H1 (cell line): ENCODE results near the gene CAPN11. TPM values are rescaled to one million over a fixed set of nuclear protein-coding genes. Genes with fewer than 3 reads are reported as not detected.

ENCODE experiments used
- CTCF ChIA-PET: fragments of 300-600 bp; sonication (Branson Sonifier 250); formaldehyde crosslinking; loops from one replicate; lab custom pipeline; 2021; ENCODE audit not compliant: partially characterized antibody; lab: Charles Lee
- POLR2A ChIA-PET: fragments of 300-600 bp; sonication (Branson Sonifier 250); formaldehyde crosslinking; loops from one replicate; lab custom pipeline; 2021; ENCODE audit warnings: inconsistent platforms; ENCODE audit not compliant: partially characterized antibody; lab: Charles Lee
- DNase-seq, 2 experiments: peaks; one replicate each; pipeline versions ENCODE4 v3.0.0 to v3.0.0-alpha.2; 2010 to 2022; ENCODE audit warnings: low spot score in 2 of 2, low read depth in 1 of 2, mixed read lengths in 1 of 2
- FAIRE-seq: peaks from 2 replicates; lab custom pipeline; 2011; peaks lifted over from hg19 to GRCh38; lab: Jason Lieb, UNC
- H2AFZ ChIP-seq: 2 replicates; pipeline ENCODE4 v1.8.1; 2012; ENCODE audit warnings: low read length, inconsistent platforms
- H2AK5ac ChIP-seq: 2 replicates; pipeline ENCODE4 v1.6.1; 2013; ENCODE audit warnings: low read depth, low read length
- H2BK120ac ChIP-seq: replicated peaks from 2 replicates; pipeline ENCODE3; 2013; ENCODE audit warnings: low read depth, low read length, inconsistent platforms
- H2BK12ac ChIP-seq: 2 replicates; pipeline ENCODE4 v1.6.1; 2013; ENCODE audit warnings: low read depth, low read length
- H2BK15ac ChIP-seq: 2 replicates; pipeline ENCODE4 v1.6.1; 2013; ENCODE audit warnings: low read length
- H2BK20ac ChIP-seq: 2 replicates; pipeline ENCODE4 v1.6.1; 2013; ENCODE audit warnings: low read length
- H2BK5ac ChIP-seq: 2 replicates; pipeline ENCODE4 v1.6.1; 2013; ENCODE audit warnings: low read depth, low read length
- H3K14ac ChIP-seq: 2 replicates; pipeline ENCODE4 v1.6.1; 2013; ENCODE audit warnings: inconsistent platforms; ENCODE audit not compliant: insufficient read length
- H3K18ac ChIP-seq: 2 replicates; pipeline ENCODE4 v1.6.1; 2013; ENCODE audit warnings: low read length; ENCODE audit errors: extremely low read depth
- H3K23ac ChIP-seq: 2 replicates; pipeline ENCODE4 v1.6.1; 2013; ENCODE audit warnings: inconsistent platforms; ENCODE audit not compliant: insufficient read length
- H3K23me2 ChIP-seq: 2 replicates; pipeline ENCODE4 v1.6.1; 2013; ENCODE audit warnings: low read depth, low read length
- H3K27ac ChIP-seq: 2 replicates; pipeline ENCODE4 v1.6.1; 2011; ENCODE audit warnings: low read depth, low read length, inconsistent platforms
- H3K27me3 ChIP-seq, 4 experiments: replicated peaks in 1 of 4; 1 replicate in 1 of 4; 2 replicates in 3 of 4; pipeline versions ENCODE4 v1.6.1 to v1.8.1; 2011 to 2013; ENCODE audit warnings: low read length in 3 of 4, mild to moderate bottlenecking in 3 of 4, inconsistent platforms in 2 of 4, mixed read lengths in 2 of 4, moderate library complexity in 1 of 4; ENCODE audit not compliant: control insufficient read depth in 3 of 4, insufficient read depth in 3 of 4; ENCODE audit errors: extremely low read depth in 1 of 4
- H3K36me3 ChIP-seq, 4 experiments: 2 replicates each; pipeline versions ENCODE4 v1.6.1 to v1.8.1; 2011 to 2013; ENCODE audit warnings: mild to moderate bottlenecking in 4 of 4, low read length in 3 of 4, moderate library complexity in 2 of 4, control low read depth in 1 of 4, inconsistent platforms in 1 of 4; ENCODE audit not compliant: insufficient read depth in 4 of 4, control insufficient read depth in 2 of 4
- H3K4ac ChIP-seq: replicated peaks from 2 replicates; pipeline ENCODE3; 2013; ENCODE audit warnings: low read length, low read depth, mixed read lengths, inconsistent platforms; ENCODE audit not compliant: insufficient read length
- H3K4me1 ChIP-seq, 4 experiments: replicated peaks in 1 of 4; 1 replicate in 1 of 4; 2 replicates in 3 of 4; pipeline versions ENCODE4 v1.6.1 to v1.8.1; 2011 to 2013; ENCODE audit warnings: low read length in 3 of 4, inconsistent platforms in 2 of 4, mixed read lengths in 1 of 4; ENCODE audit not compliant: insufficient read depth in 4 of 4, control insufficient read depth in 3 of 4
- H3K4me2 ChIP-seq, 2 experiments: 2 replicates each; pipeline versions ENCODE4 v1.6.1 to v1.8.1; 2011 to 2013; ENCODE audit warnings: low read depth in 2 of 2, low read length in 2 of 2, control low read depth in 1 of 2, inconsistent platforms in 1 of 2, mild to moderate bottlenecking in 1 of 2; ENCODE audit not compliant: insufficient read depth in 1 of 2
- H3K4me3 ChIP-seq, 4 experiments: fragments of 200-600, 300-600 bp in 1 of 4; sonication (generic), shearing (Covaris generic), sonication (Bioruptor Twin) in 1 of 4; 2 replicates each; pipeline versions ENCODE4 v1.5.1 to v1.8.1; 2011 to 2016; ENCODE audit warnings: low read length in 4 of 4, low read depth in 3 of 4, control low read depth in 2 of 4, inconsistent platforms in 2 of 4, mild to moderate bottlenecking in 2 of 4, mixed read lengths in 1 of 4, moderate library complexity in 1 of 4; ENCODE audit not compliant: insufficient read depth in 2 of 4; ENCODE audit errors: extremely low read depth in 1 of 4
- H3K56ac ChIP-seq: replicated peaks from 2 replicates; pipeline ENCODE3; 2013; ENCODE audit warnings: low read depth, mild to moderate bottlenecking, mixed read lengths, low read length, inconsistent platforms; ENCODE audit not compliant: insufficient read length
- H3K79me1 ChIP-seq: 2 replicates; pipeline ENCODE4 v1.6.1; 2013; ENCODE audit warnings: low read depth, low read length, control low read depth
- H3K79me2 ChIP-seq, 2 experiments: 2 replicates each; pipeline versions ENCODE4 v1.6.1 to v1.8.1; 2012 to 2013; ENCODE audit warnings: low read length in 2 of 2, mild to moderate bottlenecking in 2 of 2, inconsistent platforms in 1 of 2; ENCODE audit not compliant: insufficient read depth in 2 of 2, control insufficient read depth in 1 of 2
- H3K9ac ChIP-seq, 4 experiments: replicated peaks in 1 of 4; 1 replicate in 1 of 4; 2 replicates in 3 of 4; pipeline versions ENCODE4 v1.6.1 to v1.8.1; 2011 to 2013; ENCODE audit warnings: low read depth in 3 of 4, low read length in 3 of 4, control low read depth in 2 of 4, mild to moderate bottlenecking in 2 of 4, moderate library complexity in 2 of 4, inconsistent platforms in 1 of 4; ENCODE audit errors: extremely low read depth in 1 of 4
- H3K9me3 ChIP-seq, 2 experiments: 2 replicates each; pipeline versions ENCODE4 v1.6.1 to v1.8.1; 2012 to 2013; ENCODE audit warnings: mild to moderate bottlenecking in 2 of 2, moderate library complexity in 2 of 2, control low read depth in 1 of 2, inconsistent platforms in 1 of 2, low read depth in 1 of 2, low read length in 1 of 2, mixed read lengths in 1 of 2; ENCODE audit not compliant: insufficient read depth in 2 of 2
- H4K20me1 ChIP-seq, 2 experiments: replicated peaks in 1 of 2; 2 replicates each; pipeline versions ENCODE3 to v1.8.1; 2011 to 2013; ENCODE audit warnings: inconsistent platforms in 2 of 2, low read length in 2 of 2, mild to moderate bottlenecking in 1 of 2; ENCODE audit not compliant: insufficient read depth in 2 of 2, control insufficient read depth in 1 of 2
- H4K5ac ChIP-seq: 2 replicates; pipeline ENCODE4 v1.6.1; 2013; ENCODE audit warnings: low read length, low read depth, mixed read lengths, inconsistent platforms; ENCODE audit not compliant: insufficient read length
- H4K8ac ChIP-seq: 2 replicates; pipeline ENCODE4 v1.8.0; 2013; ENCODE audit warnings: mild to moderate bottlenecking, moderate library complexity, low read length, inconsistent platforms; ENCODE audit not compliant: insufficient read depth; ENCODE audit errors: extremely low read depth
- H4K91ac ChIP-seq: replicated peaks from 2 replicates; pipeline ENCODE3; 2013; ENCODE audit warnings: low read length, mixed read lengths, inconsistent platforms; ENCODE audit not compliant: insufficient read length
- ASH2L ChIP-seq: fragments of 200-600, 300-600 bp; sonication (generic); IDR thresholded peaks from one replicate; pipeline ENCODE4 v1.7.1; 2017; ENCODE audit warnings: low read length
- FOSL1 ChIP-seq: IDR thresholded peaks from 2 replicates; pipeline ENCODE4 v1.6.1; 2011; ENCODE audit warnings: mild to moderate bottlenecking, low read depth, low read length, moderate library complexity; ENCODE audit not compliant: insufficient read depth
- PHF8 ChIP-seq: fragments of 200-600 bp; sonication (generic); conservative IDR thresholded peaks from 2 replicates; pipeline ENCODE4 v1.7.1; 2012; ENCODE audit warnings: low read depth, mild to moderate bottlenecking, inconsistent platforms, low read length, moderate library complexity
- TAF1 ChIP-seq: IDR thresholded peaks from 2 replicates; pipeline ENCODE4 v1.6.1; 2011; ENCODE audit warnings: mild to moderate bottlenecking, low read depth, low read length
- YY1 ChIP-seq: IDR thresholded peaks from 2 replicates; pipeline ENCODE4 v1.6.1; 2011; ENCODE audit warnings: low read depth, mild to moderate bottlenecking, low read length
- WGBS, 2 experiments: shearing (Covaris generic) in 1 of 2; methylation state at CpG; one replicate each; pipeline versions ENCODE4 v1.1.6 to v1.1.7; 2013 to 2015; ENCODE audit warnings: low lambda C conversion rate in 2 of 2, mixed read lengths in 2 of 2, inconsistent platforms in 1 of 2, low coverage in 1 of 2, missing lambda C conversion rate in 1 of 2; ENCODE audit not compliant: insufficient replicate concordance in 2 of 2, insufficient coverage in 1 of 2, insufficient read length in 1 of 2; ENCODE audit errors: extremely low coverage in 1 of 2, missing lambda C conversion rate in 1 of 2; 5-methylcytosine and 5-hydroxymethylcytosine counted together
- polyA plus RNA-seq, 7 experiments: library from polyadenylated mRNA; depleted of rRNA in 3 of 7; stranded (reverse) in 5 of 7; unstranded in 2 of 7; fragments of >200 nt in 5 of 7; fragments of 200-250 nt in 2 of 7; gene quantifications; 1 replicate in 5 of 7; 2 replicates in 1 of 7; 4 replicates in 1 of 7; pipeline versions ENCODE4 v1.2.1 to v1.2.3, GENCODE V29; 2011 to 2013; ENCODE audit warnings: missing spikeins in 2 of 7, mixed read lengths in 2 of 7
- total RNA-seq: library from RNA; stranded (reverse); fragmentation: NEBNext Ultra II Directional; extraction: Animal tissue kit (Norgen Biotek cat#: 25700); gene quantifications from 2 replicates; pipeline ENCODE4 v1.2.1, GENCODE V29; 2021

CAPN11 gene
- total and polyA plus RNA-seq, 2 of the 8 experiments (the other 6 are each of a cell fraction or from before 2014, with no cell fraction given): 0.95 to 0.97 TPM

DNA sequence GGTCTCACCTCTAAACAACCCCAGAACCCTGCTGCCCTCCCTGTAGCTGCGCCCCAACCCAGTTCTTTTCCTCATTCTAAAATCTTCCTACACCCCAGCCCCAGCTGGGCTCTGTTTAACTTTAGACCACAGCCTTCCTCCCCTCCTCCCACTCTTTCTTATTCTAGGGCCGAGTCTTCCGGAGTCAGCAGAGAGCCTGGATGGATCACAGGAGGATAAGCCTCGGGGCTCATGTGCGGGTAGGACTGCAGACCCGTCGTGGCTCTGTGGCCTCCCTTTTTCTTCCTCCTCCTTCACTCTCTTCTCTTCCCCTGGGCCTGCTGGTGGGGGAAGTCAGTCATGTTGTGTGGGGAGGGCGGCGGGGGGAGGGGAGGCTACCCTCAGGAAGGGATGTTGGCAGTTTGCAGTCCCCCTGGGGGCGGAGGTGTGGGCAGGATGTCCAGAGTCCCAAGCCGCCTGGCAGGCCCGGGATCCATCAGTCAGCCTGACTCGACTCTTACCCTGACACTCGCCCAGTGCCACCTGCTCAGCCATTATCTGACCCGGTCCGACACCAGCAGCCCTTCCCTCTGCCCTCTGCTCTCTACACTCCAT is 8.1 kb downstream of the CAPN11 start:
- H2BK120ac ChIP-seq: no peak overlapping the region
- H3K4ac ChIP-seq: no peak overlapping the region
- H3K9ac ChIP-seq: no peak overlapping the region
- peak overlapping the region; percentile 63; the same call in 1 of the 2 replicates for H2BK5ac ChIP-seq
- DNase-seq (peak in 1 of 2 experiments; percentile 61), FAIRE-seq (no peak)
- H3K79me2 ChIP-seq: no peaks in the 10 kb centered on the region
- 44% methylated on average over 12 of the region's 16 CpGs; no CpG with 5 or more reads in 1 of the 2 experiments for WGBS, 2 experiments
- peak overlapping the region; percentile 78 for H2BK12ac ChIP-seq
- peak overlapping the region; percentile 71; the same call in 1 of the 2 replicates for H2AFZ ChIP-seq
- H3K27ac ChIP-seq: no peak overlapping the region
- H3K79me1 ChIP-seq: no peaks in the 10 kb centered on the region
- H3K18ac ChIP-seq: peak overlapping the region; percentile 57
- H3K27me3 ChIP-seq: 0 out of 7 replicates have a peak, but pooled peaks cover 0 to 4% (median 0%) of the 10 kb centered on the region in 4 experiments
- H3K9me3 ChIP-seq: no peaks in the 10 kb centered on the region
- H3K14ac ChIP-seq: no peak overlapping the region
- no peaks in the 10 kb centered on the region for H4K20me1 ChIP-seq
- peaks cover 0 to 18% (median 13%) of the 10 kb centered on the region in 4 experiments; a peak in 6 of 7 replicates for H3K4me1 ChIP-seq
- CTCF ChIA-PET: interaction anchor here (0.6 to 1.2 kb wide), 7 partner anchors 10 to 568 kb away, joined by 3 to 5 read pairs (median 4); no protein-coding TSS in a partner anchor
- no peak for TF ChIP-seq YY1
- TF ChIP-seq FOSL1: no peak
- 0 out of 2 replicates have a peak, but pooled peaks have one; percentile 40 for TF ChIP-seq TAF1
- TF ChIP-seq ASH2L: peak; percentile 76
- no peak for TF ChIP-seq PHF8
- TF ChIP-seq, all 59 proteins: peak for 2
- Histone ChIP-seq H4K8ac (no peak overlapping the region), H4K91ac (peak overlapping the region; percentile 87), H3K4me2 (peak overlapping the region; percentile 27 to 41), H2AK5ac (no peak overlapping the region), H3K23ac (no peak overlapping the region), H3K36me3 (no peaks in the 10 kb centered on the region), H3K56ac (no peak overlapping the region), H3K23me2 (no peaks in the 10 kb centered on the region), H2BK15ac (peak overlapping the region; percentile 13; the same call in 1 of the 2 replicates), H2BK20ac (peak overlapping the region; percentile 98), H4K5ac (peak overlapping the region; percentile 29), H3K4me3 (peak overlapping the region in 1 of 4 experiments; percentile 2; a peak in 1 of 8 replicates)
- POLR2A ChIA-PET: interaction anchor here (0.7 to 2.5 kb wide), 7 partner anchors 9 to 81 kb away, joined by 3 to 7 read pairs (median 6); partner anchors contain the start of genes HSP90AB1 and SLC29A1
